ENCODE results near the gene LRRC3C. TPM values are rescaled to one million over a fixed set of nuclear protein-coding genes. Genes with fewer than 3 reads are reported as not detected.

LRRC3C gene
- total RNA-seq, 1 donor from 2014 or later: not detected

DNA sequence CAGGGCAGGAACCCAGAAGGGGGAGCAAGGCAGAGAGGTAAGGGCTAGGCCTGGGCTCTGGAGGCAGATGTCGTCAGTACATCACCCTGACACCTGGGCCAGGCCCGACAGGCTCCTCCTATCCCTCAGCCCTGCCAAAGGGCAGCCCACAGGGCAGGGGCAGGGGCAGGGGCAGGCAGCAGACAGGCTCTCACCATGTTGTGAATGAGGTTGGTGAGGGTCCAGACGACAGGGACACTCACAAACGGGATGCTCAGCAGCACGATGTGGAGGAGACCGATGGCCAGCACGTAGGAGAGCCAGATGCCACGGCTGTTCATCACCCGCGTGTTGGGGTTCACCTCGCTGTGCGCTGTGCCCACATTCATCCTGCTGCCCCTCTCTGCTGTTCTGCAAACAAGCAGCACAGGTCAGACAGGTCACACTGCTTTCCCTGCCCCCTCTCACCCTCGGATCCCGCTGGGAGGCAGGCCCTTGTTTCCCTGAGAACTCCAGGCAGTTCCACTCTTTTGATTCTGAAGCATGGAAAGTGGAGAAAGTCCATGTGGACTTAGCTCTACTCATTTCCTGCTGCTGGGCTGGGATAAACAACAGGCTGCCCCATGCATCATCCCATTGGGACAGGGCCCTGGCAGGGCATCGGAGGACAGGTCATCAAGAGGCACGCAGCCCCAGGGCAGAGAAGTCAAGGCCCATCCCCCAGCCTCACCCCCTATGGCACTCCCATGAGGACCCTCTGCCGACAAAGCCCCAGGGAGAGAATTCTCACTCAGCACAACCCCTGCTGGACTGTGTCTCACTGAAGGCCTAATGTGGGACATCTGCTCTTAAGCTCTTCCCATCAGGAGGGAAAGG lies 3.5 kb upstream of the LRRC3C start:
- DNase-seq (ENCODE audit: low read depth in 2 of 2): peak; percentile 35 to 56

DNA sequence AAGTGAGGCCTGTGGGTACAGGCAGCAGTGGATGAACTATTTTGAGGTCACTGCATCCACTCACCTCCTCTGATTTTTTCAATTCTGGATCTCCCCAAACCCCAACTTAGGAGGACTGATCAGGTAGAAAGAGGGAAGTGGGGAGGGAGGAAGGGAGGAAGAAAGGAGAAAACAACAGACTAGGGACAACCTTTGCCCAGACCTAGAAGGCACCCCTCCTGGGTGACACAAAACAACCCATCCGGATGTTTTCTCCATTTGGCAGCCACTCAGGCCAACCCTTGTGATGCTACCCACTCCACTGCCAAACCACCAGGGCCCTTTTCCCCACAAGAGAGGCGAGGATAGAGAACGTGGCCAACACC lies 2.9 kb upstream of the LRRC3C start:
- no peak for DNase-seq (ENCODE audit: low read depth in 2 of 2)

DNA sequence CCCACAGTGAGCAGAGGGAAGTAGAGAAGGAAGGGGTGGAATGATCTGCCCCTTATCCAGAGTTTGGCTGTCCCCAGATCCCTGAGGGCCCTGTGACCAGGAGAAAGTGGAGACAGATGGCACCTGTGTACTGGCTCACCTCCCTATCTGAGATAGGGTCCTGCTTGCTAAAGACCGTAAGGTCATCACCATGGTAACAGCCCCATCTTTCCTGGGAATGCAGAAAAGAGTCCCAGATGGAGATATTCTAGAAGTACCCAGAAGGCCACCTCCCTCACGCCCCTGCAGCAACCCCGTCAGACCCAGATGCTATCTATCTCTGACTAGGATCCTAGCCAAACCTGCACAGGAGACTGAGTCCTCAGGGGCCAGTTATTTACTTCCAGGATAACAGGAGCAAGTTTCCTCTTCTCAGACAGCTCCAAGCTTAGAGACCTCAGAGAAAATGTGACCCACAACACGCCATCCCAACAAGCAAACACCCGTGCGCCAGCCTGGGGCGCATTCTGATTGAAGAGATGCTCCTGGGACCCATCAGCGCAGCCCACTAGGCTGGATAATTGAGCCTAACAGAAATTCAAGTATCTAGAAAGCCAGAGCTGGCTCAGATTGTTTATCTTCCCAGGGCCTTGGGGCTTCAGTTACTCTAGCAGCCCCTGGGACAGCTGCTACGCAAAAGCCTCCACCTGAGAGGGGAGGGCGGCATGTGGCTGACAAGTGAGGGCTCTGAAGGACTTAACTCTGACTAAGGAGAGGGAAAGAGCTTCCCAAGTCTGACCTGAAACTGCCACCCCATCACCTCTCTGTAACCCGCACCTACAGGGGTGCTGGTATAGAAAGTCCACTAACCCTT lies 2.0 kb upstream of the LRRC3C start:
- DNase-seq (ENCODE audit: low read depth in 2 of 2): no peak

DNA sequence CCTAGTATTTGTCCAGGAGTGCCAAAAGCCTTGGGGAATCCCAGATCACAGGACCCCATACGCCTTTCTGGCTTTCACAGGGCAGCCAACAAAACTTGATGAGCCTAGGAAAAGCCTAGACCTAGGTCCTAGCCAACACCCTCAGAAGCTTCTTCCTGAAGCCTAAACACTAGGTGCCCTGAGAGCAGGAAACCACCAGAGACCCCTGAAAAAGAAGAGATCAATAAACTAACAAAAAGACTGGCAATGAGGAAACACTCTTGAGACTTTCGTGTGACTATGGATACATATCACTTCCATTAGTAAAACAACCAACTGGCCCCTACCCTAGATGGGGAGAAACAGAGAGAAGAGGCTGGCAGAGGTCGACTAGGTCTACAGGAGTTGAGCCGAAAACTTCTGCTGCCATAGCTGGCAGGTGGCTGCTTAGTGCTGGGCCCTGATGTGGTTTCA lies 1.4 kb upstream of the LRRC3C start:
- no peak for DNase-seq (ENCODE audit: low read depth in 2 of 2)

DNA sequence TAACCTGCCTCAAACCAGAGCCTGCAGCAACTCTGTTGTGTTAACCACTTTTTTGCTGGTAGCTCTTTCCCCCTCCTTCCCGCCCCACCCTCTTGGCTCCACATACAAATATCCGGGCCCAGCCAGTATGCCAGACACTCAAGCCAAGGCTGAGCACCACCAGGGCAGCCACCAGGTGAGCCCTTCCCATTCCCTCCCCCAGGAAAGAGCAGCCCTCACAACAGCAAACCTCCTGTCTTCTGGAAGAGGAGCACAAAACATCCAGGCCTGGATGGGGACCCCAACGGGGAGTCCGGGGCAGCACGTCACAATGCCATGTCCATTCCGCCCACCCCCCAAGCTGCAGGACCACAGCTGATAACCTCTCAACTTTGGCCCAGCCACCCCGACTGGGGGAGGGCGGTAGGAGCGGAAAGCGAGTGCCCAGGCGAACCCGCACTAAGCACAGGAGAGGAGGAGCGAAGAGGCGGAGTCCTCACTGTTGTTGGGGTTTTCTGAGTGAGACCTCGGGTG lies 888 bp upstream of the LRRC3C start:
- peak in 1 of 2 donors; percentile 38 for DNase-seq (ENCODE audit: low read depth in 2 of 2)

DNA sequence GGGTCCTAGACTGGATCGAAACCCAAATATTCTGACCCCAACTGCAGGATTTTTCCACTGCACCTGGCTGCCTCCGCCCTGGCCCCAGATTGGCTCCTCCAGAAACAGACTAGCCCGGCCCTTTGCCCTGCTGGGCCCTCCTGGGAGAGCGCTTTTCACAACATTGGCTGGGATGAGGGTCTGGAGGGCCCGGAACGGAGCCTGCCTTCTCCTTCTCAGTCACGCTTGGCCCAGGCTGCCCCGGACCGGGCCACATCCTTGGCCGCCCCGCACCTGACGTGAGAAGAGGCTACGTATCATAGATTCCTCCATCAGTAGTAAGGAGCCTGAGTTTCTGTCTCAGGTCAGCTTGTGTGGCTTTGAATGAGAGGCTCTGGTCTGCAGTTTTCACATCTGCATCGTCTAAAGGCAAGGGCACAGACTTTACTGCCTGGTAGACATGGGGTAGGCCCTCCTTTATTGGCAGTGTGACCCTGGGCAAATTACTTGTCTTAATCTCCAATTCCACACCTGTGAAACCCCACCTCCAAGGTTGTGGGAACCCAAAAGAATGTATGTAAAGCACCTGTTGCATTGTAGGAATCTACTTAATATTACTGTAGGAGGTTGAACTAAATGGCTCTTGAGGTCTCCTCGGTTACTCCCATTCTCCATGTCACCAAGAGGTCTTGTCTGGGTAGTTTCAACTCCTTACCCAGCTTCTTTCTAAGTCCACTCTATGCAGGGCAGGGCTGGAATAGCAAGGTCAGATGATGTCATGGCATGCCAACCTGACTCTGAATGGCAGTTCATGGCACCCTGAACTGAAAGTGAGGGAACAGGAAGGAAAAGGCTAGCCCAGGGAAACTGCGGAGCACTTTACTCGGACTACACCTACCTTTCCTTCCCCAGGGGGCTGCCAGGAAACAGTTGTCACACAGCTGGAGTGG lies 661 bp downstream of the LRRC3C start:
- peak in 1 of 2 donors; percentile 30 for DNase-seq (ENCODE audit: low read depth in 2 of 2)

DNA sequence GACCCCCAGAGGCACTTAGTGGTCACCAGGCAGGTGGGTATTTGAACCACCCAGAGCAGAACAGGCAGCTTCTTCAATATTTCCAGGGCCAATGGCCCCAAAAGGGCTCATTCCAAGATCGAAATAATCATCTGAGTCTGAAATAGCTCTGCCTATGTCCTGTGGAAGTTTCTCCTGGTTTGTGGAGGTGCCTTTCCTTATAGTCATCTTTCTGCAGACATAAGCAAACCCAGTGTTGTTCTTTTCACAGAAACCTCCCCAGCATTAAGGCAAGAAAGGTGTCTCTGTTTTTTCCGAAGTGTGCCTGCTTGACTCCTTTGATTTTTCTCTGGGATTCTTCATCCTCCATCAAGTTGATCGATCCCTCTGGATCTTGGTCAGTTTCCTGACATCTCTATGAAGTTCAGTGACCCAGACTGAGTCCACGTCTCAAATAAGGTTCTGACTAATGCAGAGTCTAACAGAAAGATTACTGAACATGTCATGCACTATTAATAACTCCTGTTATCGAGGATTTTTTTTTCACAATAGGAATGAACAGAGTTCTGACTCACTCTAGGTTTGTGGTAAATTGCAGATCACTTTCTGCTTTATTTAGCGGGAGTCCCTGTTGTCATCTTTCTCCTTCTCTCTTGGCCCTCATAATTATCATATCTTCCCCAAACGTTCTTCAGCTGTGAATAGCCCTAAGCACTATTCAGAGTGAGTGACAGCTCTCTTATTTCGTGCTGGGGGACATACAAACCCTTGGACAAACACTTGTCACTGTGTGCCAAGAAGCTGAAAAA lies 1.5 kb downstream of the LRRC3C start:
- DNase-seq (ENCODE audit: low read depth in 2 of 2): peak; percentile 74 to 88

DNA sequence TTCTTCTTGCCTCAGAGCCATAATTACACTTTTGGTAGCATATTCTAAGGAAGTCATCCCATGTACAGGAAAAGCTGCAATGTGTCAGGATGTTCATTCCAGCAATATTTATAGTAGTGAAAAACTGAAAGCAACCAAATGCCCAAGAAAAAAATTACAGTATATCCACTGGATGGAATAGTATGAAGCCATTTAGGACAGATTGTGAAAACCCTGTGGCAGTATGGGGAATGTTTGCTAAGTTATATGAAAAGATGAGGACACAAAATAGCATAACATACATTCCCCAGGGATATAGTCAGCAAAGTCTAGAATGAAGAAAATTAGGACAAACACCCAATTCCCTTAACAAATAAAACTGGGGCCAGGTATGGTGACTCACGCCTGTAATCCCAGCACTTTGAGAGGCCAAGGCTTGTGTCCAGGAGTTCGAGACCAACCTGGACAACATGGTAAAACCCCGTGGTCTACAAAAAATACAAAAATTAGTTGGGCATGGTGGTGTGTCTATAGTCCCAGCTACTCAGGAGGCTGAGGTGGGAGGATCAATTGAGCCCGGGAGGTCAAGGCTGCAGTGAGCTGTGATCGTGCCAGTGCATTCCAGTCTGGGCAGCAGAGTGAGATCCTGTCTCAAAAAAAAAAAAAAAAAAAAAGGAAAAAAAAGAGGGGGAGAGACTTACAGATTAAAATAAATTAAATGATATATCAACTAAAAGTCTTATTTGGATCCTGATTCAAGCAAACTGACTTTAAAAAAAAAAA lies 2.3 kb downstream of the LRRC3C start:
- peak in 1 of 2 donors; percentile 61 for DNase-seq (ENCODE audit: low read depth in 2 of 2)

DNA sequence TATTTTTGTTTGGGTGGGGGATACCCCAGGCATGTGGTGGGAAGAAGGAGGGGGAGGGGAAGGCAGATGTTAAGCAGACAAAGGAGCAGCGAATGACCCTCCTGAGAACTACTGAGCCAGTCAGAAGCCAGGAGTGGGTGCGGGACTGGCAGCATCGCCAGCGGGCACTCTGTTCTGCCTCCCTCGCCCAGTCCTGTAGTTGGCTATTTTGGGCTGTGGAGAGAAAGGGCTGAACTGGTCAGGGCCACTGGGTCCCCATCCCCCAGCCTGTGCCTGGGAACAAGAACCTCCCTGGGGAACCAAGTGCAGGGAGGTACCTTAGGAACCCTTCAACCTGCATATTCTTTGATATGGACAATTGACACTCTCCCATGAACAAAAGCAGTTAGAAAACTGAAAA lies 6.4 kb downstream of the LRRC3C start:
- no peak for DNase-seq (ENCODE audit: low read depth in 2 of 2)

DNA sequence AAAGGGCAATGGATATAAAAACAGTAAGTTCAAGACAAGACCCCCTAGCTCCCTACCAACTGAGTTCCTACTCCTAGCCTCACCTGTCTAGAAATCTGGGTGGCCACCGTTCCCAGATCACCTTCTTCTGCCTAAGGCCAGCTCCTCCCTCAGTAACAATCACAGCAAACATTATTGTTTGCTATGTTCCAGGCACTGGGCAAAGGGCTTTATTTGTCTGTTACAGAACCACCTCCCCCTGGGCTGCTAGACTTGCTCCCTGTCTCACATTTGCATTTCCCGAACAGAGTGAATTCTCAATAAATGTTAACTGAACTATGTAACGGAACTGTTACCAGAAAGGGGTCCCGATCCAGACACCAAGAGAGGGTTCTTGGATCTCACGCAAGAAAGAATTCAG lies 6.8 kb downstream of the LRRC3C start:
- DNase-seq (ENCODE audit: low read depth in 2 of 2): no peak

DNA sequence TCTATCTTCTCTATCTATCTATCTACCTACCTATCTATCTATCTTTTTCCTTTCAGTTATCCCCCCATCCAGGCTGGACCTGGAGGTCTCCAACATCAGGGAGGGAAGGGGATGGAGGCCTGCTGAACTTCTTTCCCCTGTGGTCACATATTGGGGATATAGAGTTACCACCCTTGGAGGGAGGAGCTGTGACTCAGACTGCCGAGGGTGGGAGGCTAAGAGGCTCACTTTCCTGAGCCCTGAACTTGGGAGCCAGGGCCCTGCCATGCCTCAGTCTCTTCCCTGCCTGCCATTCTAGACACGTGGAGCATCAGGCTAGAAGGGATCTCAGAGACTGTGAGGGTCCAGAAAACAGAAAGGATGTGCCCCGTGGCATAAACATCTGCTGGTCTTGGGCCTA lies 8.4 kb downstream of the LRRC3C start:
- no peak for DNase-seq (ENCODE audit: low read depth in 2 of 2)

DNA sequence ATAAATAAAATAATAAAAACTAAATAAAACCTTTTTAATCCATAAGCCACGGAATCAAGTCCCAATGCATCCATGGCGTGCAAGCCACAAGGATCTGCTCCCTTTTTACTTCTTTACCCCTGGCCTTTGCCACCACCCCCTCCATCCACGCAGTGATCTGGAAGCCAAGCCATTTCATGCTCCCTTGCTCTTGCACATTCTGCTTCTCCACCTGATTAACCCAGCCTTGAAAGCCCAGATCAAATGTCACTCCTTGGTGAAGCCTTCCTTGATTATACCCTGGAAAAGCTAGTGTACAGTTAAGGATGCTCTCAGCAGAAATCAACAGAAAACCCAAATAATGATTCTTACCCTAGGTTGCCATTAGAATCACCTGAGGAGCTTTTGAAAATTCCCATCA lies 9.9 kb downstream of the LRRC3C start:
- DNase-seq (ENCODE audit: low read depth in 2 of 2): no peak

DNA sequence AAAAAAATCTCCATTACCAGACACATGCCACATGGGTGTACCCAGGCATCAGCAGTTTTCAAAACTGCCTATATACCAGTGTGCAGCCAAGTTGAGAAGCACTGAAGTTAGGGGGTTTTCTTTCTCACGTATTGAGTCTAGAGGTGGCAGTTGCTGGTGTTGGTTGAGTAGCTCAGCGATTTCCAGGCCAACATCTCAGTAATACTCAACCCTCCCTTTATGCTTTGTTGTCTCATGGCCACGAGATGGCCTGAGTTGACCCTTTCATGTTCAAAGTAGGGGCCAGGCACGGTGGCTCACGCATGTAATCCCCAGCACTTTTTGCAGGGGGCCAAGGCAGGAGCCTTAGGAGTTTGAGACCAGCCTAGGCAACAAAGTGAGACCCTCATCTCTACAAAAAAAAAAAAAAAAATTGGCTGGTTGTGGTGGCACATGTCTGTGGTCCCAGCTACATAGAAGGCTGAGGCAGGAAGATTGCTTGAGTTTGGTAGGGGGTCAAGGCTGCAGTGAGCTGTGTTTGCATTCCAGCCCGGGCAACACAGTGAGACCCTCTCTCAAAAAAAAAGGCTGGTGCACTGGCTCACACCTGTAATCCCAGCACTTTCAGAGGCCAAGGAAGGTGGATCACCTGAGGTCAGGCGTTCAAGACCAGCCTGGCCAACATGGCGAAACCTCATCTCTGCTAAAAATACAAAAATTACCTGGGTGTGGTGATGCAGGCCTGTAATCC lies 10.8 kb downstream of the LRRC3C start:
- DNase-seq (ENCODE audit: low read depth in 2 of 2): no peak

DNA sequence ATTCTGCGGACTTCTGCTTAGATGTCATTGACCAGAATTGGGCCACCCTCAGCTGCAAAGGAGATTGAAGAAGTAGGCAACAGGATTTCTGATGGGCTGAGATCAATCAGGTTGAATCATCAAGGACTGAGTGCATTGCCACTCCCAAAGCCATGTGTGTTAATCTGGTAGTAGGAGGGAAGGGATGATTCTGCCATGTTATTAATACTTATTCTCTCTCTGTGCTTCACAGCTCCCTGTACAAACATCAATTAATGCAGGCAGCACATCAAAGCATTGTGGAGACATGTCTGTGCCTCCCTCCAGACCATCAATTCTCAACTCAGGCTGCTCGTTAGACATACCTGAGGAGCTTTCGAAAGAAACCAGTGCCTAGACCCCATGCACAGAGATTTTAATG lies 11.6 kb downstream of the LRRC3C start:
- DNase-seq (ENCODE audit: low read depth in 2 of 2): no peak

DNA sequence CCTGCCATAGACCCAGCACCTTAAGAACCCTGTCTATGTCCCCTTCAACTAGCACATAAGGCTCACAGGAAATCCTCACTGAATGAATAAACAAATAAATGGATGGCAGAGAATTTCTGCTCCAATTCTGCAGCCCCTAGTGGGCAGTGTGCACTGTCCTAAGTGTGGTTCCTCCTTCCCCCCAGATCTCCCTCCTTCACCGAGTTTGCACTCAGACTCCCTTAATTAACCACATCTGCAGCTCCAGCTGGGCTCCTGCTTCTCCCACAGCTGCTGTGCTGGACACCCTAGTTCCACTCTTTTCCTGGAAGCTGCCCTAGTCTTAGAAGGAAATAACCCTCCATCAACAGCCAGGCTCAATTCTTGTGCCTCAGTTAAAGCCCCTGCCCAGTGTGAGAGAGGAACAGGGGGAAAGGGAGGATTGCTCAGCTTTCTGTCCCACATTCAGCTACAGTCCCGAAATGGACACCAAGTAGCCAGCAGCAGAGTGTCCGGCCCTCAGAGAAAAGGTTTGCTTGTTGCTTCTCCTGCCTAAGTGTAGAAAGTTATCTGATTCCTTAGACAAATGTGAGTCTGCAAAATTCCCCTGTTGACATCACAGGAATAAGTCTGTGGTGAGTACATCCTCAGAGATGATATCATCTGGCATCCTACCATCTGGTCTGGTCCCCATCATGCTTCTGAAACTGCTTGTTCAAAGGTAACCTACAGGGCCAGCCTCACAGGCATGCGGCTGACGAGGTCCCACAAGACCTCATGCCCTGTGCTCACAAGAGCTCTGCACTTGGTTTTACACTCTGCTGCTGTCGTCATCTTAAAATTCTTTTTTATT lies 12.3 kb downstream of the LRRC3C start:
- DNase-seq (ENCODE audit: low read depth in 2 of 2): peak in 1 of 2 donors; percentile 33

DNA sequence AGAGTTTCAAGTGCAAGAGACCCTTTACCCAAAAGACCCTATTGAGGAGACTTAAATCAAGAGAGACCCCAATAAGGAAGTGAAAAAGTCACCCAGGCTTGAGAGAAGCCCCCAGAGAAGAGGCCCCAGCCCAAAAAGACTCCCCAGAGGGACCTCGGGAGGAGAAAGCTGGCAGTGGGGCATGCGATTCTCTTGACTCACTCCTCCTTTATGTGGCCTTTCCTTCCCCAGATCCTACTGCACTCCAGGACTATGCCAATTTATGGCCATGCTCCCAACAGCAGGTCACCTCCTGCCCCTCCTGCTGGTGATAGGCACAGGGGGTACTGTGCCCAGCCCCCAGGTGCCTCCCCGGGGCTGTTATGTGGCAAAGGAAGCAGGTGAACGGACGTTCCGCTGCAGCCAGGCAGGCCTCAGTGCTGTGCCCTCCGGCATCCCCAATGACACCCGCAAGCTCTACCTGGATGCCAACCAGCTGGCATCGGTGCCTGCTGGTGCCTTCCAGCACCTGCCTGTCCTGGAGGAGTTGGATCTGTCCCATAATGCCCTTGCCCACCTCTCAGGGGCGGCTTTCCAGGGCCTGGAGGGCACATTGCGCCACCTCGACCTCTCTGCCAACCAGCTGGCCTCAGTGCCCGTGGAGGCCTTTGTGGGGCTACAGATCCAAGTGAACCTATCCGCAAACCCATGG lies 16.3 kb downstream of the LRRC3C start:
- no peak for DNase-seq (ENCODE audit: low read depth in 2 of 2)

DNA sequence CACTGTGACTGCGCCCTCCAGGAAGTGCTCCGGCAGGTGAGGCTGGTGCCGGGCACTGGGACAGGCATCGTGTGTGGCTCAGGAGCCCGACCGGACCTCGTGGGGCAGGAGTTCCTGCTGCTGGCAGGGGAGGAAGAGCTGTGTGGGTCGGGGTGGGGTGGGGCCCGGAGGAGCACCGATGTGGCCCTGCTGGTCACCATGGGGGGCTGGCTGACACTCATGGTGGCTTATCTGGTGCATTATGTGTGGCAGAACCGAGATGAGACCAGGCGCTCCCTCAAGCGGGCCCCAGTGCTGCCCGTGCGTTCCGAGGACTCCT lies 16.8 kb downstream of the LRRC3C start:
- DNase-seq (ENCODE audit: low read depth in 2 of 2): no peak

All from dermis microvascular lymphatic vessel endothelial cell (primary cell).